Central memory CD4-positive, alpha-beta T cell (primary cell): ENCODE results near the gene STAT5A.
"Not testable (repeated sequence)": the region's sequence is repeated elsewhere in the genome, so short reads cannot be mapped to it uniquely, and the experiment has no call there.

Source experiments
- DNase-seq: peaks from one replicate; pipeline ENCODE4 v3.0.0; 2022

Gene STAT5A

GRCh38 chr17:42309986-42310786 lies 21.9 kb downstream of the STAT5A start:
- no peak for DNase-seq

- no peak for DNase-seq
Observed at GRCh38 chr17:42310787-42311215, 22.5 kb downstream of the STAT5A start.

GRCh38 chr17:42311240-42312034 lies 23.1 kb downstream of the STAT5A start:
- no peak for DNase-seq

GRCh38 chr17:42312035-42312284 lies 23.7 kb downstream of the STAT5A start:
- DNase-seq, result no peak

GRCh38 chr17:42312285-42313130 lies 24.2 kb downstream of the STAT5A start:
- peak; percentile 72 for DNase-seq

GRCh38 chr17:42313389-42313772 lies 25.1 kb downstream of the STAT5A start:
- DNase-seq, result no peak

- DNase-seq, result no peak
Observed at GRCh38 chr17:42313773-42314566, 25.7 kb downstream of the STAT5A start.

- DNase-seq, result peak; percentile 57
Observed at GRCh38 chr17:42315402-42316156, 27.3 kb downstream of the STAT5A start.

GRCh38 chr17:42316755-42317154 lies 28.5 kb downstream of the STAT5A start:
- no peak for DNase-seq

- DNase-seq, result no peak
Observed at GRCh38 chr17:42317266-42317845, 29.1 kb downstream of the STAT5A start.

- DNase-seq, result not testable (repeated sequence)
Observed at GRCh38 chr17:42317967-42318366, 29.7 kb downstream of the STAT5A start.

GRCh38 chr17:42321555-42321954 lies 33.3 kb downstream of the STAT5A start:
- DNase-seq, result no peak

GRCh38 chr17:42322382-42323267 lies 34.3 kb downstream of the STAT5A start:
- peak; percentile 89 for DNase-seq

GRCh38 chr17:42323268-42323773 lies 35.0 kb downstream of the STAT5A start:
- no peak for DNase-seq

GRCh38 chr17:42325026-42325425 lies 36.7 kb downstream of the STAT5A start:
- no peak for DNase-seq

GRCh38 chr17:42329025-42329976 lies 41.0 kb downstream of the STAT5A start:
- DNase-seq, result no peak

- no peak for DNase-seq
Observed at GRCh38 chr17:42333053-42333452, 44.8 kb downstream of the STAT5A start.

- no peak for DNase-seq
Observed at GRCh38 chr17:42334677-42335076, 46.4 kb downstream of the STAT5A start.

- DNase-seq, result peak; percentile 82
Observed at GRCh38 chr17:42337442-42337841, 49.1 kb downstream of the STAT5A start.
